Measurements from ENCODE around the gene ST7. TPM values are rescaled to one million over a fixed set of nuclear protein-coding genes. Genes with fewer than 3 reads are reported as not detected.

The ST7 gene
- total and polyA plus RNA-seq, 2 of the 13 experiments (the other 11 are each of a cell fraction or from before 2014, with no cell fraction given), result 17.3 to 23.5 TPM

GRCh38 chr7:117149692-117150091 is 196.4 kb downstream of the ST7 start:
- Histone ChIP-seq H3K9me3 (ENCODE audit: low read length) (no peaks in the 10 kb centered on the region), H3K4me2 (ENCODE audit: low read depth, low read length) (no peak overlapping the region), H3K27ac (ENCODE audit: extremely low read length, insufficient read depth, low read length) (no peak overlapping the region), H3K9ac (ENCODE audit: insufficient read depth, low read depth, low read length) (no peak overlapping the region), H3K79me2 (ENCODE audit: insufficient read depth, low read length) (no peaks in the 10 kb centered on the region), H3K27me3 (ENCODE audit: control insufficient read depth in 1 of 2, insufficient read depth in 2 of 2, low read length in 2 of 2) (no peaks in the 10 kb centered on the region), H3K4me1 (ENCODE audit: insufficient read depth, low read length) (peaks cover 18% of the 10 kb centered on the region), H2AFZ (ENCODE audit: low read length) (no peak overlapping the region), H3K36me3 (replicated peaks in 1 of 2; ENCODE audit: control insufficient read depth in 1 of 2, insufficient read depth in 2 of 2, low read length in 2 of 2) (no peaks in the 10 kb centered on the region), H3K4me3 (replicated peaks in 1 of 3; ENCODE audit: insufficient read depth in 1 of 3, low read depth in 2 of 3, low read length in 3 of 3) (no peak overlapping the region), H4K20me1 (ENCODE audit: insufficient read depth, low read length) (no peaks in the 10 kb centered on the region)
- no peak for ATAC-seq
- in situ Hi-C loops (cut with HindIII; ENCODE audit: extremely low pct_ligation_motif_present, low pct_unique_long_range_greater_than_20kb), result no loop called here
- intact Hi-C loops (cut with micrococcal nuclease; ENCODE audit: unreplicated experiment), result no loop called here
- BruUV-seq (replicated peaks), result no TSS peak
- 96% methylated on average over 3 of the region's 3 CpGs for WGBS (ENCODE audit: low lambda C conversion rate)
- no peak for DNase-seq (ENCODE audit: low spot score)
- FAIRE-seq, result no peak
- ChIA-PET CTCF (ENCODE audit: low intra/inter-chr PET ratio, low total read pairs) (no interaction called here), POLR2A (no interaction called here)
- TF ChIP-seq ZNF704 (CRISPR knock-in tag; IDR thresholded peaks at IDR 0.05; ENCODE audit: borderline replicate concordance), result no peak
- TF ChIP-seq GLMP (CRISPR knock-in tag; IDR thresholded peaks at IDR 0.05; ENCODE audit: borderline replicate concordance), result no peak
- TF ChIP-seq ZFP82 (CRISPR knock-in tag; IDR thresholded peaks at IDR 0.05; ENCODE audit: borderline replicate concordance), result no peak
- TF ChIP-seq, protein P1, sequence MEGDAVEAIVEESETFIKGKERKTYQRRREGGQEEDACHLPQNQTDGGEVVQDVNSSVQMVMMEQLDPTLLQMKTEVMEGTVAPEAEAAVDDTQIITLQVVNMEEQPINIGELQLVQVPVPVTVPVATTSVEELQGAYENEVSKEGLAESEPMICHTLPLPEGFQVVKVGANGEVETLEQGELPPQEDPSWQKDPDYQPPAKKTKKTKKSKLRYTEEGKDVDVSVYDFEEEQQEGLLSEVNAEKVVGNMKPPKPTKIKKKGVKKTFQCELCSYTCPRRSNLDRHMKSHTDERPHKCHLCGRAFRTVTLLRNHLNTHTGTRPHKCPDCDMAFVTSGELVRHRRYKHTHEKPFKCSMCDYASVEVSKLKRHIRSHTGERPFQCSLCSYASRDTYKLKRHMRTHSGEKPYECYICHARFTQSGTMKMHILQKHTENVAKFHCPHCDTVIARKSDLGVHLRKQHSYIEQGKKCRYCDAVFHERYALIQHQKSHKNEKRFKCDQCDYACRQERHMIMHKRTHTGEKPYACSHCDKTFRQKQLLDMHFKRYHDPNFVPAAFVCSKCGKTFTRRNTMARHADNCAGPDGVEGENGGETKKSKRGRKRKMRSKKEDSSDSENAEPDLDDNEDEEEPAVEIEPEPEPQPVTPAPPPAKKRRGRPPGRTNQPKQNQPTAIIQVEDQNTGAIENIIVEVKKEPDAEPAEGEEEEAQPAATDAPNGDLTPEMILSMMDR (CRISPR knock-in tag; IDR thresholded peaks at IDR 0.05), result no peak
- TF ChIP-seq KDM3A (CRISPR knock-in tag; IDR thresholded peaks at IDR 0.05; ENCODE audit: low read depth), result no peak
- no peak for TF ChIP-seq KDM2A (CRISPR knock-in tag; IDR thresholded peaks at IDR 0.05; ENCODE audit: borderline replicate concordance, low read depth)
- TF ChIP-seq, protein P2, sequence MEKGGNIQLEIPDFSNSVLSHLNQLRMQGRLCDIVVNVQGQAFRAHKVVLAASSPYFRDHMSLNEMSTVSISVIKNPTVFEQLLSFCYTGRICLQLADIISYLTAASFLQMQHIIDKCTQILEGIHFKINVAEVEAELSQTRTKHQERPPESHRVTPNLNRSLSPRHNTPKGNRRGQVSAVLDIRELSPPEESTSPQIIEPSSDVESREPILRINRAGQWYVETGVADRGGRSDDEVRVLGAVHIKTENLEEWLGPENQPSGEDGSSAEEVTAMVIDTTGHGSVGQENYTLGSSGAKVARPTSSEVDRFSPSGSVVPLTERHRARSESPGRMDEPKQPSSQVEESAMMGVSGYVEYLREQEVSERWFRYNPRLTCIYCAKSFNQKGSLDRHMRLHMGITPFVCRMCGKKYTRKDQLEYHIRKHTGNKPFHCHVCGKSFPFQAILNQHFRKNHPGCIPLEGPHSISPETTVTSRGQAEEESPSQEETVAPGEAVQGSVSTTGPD (CRISPR knock-in tag; IDR thresholded peaks at IDR 0.05), result no peak
